NK-92 treated with Interleukin-12 subunit alpha and Interleukin-12 subunit beta, amount 100 ng/mL, for 24 hours (cell line): ENCODE measurements around the gene DDIAS.
"Not testable (repeated sequence)": the region's sequence is repeated elsewhere in the genome, so short reads cannot be mapped to it uniquely, and the experiment has no call there.

Experiments
- DNase-seq: peaks from one replicate; lab custom pipeline; 2025; lab: John Stamatoyannopoulos, UW

Gene DDIAS

GRCh38 chr11:82901165-82901921, at the start of gene DDIAS:
Gene DDIAS, plus strand, starts transcription at chr11:82901736. Its CDS starts 13,003 bp downstream, at chr11:82914739.
- peak; percentile 92 for DNase-seq

- DNase-seq, result no peak
These were observed 47.3 kb upstream of the DDIAS start for GRCh38 chr11:82854242-82854641.

- DNase-seq, result not testable (repeated sequence)
These were observed 46.6 kb upstream of the DDIAS start for GRCh38 chr11:82854916-82855315.

- DNase-seq, result no peak
These were observed 45.9 kb upstream of the DDIAS start for GRCh38 chr11:82855616-82856015.

- no peak for DNase-seq
These were observed 44.4 kb upstream of the DDIAS start for GRCh38 chr11:82857145-82857544.

GRCh38 chr11:82858133-82858532, 43.4 kb upstream of the DDIAS start:
- no peak for DNase-seq

GRCh38 chr11:82858556-82859091, 42.9 kb upstream of the DDIAS start:
- DNase-seq, result no peak

GRCh38 chr11:82859750-82860149, 41.8 kb upstream of the DDIAS start:
- DNase-seq, result no peak

- DNase-seq, result no peak
These were observed 39.2 kb upstream of the DDIAS start for GRCh38 chr11:82862379-82862778.

- DNase-seq, result no peak
These were observed 38.3 kb upstream of the DDIAS start for GRCh38 chr11:82863209-82863608.

GRCh38 chr11:82864268-82864667, 37.3 kb upstream of the DDIAS start:
- DNase-seq, result peak; percentile 0

GRCh38 chr11:82865841-82866240, 35.7 kb upstream of the DDIAS start:
- no peak for DNase-seq

- DNase-seq, result peak; percentile 40
These were observed 33.9 kb upstream of the DDIAS start for GRCh38 chr11:82867495-82868082.

- no peak for DNase-seq
These were observed 31.9 kb upstream of the DDIAS start for GRCh38 chr11:82869657-82870056.

- DNase-seq, result no peak
These were observed 29.9 kb upstream of the DDIAS start for GRCh38 chr11:82871646-82872045.

- no peak for DNase-seq
These were observed 29.0 kb upstream of the DDIAS start for GRCh38 chr11:82872377-82873150.

GRCh38 chr11:82873919-82874333, 27.6 kb upstream of the DDIAS start:
- DNase-seq, result no peak

- DNase-seq, result no peak
These were observed 26.7 kb upstream of the DDIAS start for GRCh38 chr11:82874646-82875523.

- no peak for DNase-seq
These were observed 17.7 kb upstream of the DDIAS start for GRCh38 chr11:82883853-82884252.

- DNase-seq, result no peak
These were observed 12.2 kb upstream of the DDIAS start for GRCh38 chr11:82889133-82890001.

GRCh38 chr11:82890002-82890341, 11.6 kb upstream of the DDIAS start:
- DNase-seq, result no peak
